ENCODE results near the gene MPIG6B.

DNA sequence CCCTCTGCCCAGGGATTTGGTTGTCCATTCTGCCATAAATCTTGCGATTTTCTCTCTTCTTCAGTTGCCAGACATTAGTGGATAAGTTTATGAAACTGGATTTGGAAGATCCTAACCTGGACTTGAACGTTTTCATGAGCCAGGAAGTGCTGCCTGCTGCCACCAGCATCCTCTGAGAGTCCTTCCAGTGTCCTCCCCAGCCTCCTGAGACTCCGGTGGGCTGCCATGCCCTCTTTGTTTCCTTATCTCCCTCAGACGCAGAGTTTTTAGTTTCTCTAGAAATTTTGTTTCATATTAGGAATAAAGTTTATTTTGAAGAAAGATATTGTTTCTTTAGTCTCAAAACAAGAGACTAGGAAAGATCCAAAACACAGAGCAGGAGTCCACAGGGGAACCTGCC is 39.2 kb downstream of the MPIG6B start, which contains the start of gene SAPCD1:
- TF ChIP-seq POLR2A (IDR thresholded peaks at IDR 0.05): no peak
- TF ChIP-seq, protein P1, sequence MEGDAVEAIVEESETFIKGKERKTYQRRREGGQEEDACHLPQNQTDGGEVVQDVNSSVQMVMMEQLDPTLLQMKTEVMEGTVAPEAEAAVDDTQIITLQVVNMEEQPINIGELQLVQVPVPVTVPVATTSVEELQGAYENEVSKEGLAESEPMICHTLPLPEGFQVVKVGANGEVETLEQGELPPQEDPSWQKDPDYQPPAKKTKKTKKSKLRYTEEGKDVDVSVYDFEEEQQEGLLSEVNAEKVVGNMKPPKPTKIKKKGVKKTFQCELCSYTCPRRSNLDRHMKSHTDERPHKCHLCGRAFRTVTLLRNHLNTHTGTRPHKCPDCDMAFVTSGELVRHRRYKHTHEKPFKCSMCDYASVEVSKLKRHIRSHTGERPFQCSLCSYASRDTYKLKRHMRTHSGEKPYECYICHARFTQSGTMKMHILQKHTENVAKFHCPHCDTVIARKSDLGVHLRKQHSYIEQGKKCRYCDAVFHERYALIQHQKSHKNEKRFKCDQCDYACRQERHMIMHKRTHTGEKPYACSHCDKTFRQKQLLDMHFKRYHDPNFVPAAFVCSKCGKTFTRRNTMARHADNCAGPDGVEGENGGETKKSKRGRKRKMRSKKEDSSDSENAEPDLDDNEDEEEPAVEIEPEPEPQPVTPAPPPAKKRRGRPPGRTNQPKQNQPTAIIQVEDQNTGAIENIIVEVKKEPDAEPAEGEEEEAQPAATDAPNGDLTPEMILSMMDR (IDR thresholded peaks at IDR 0.05): no peak

All from heart left ventricle (tissue), 13 donors.